SK-MEL-5 (cell line): ENCODE results near the gene ENPP4. TPM values are rescaled to one million over a fixed set of nuclear protein-coding genes. Genes with fewer than 3 reads are reported as not detected.
"Not testable (repeated sequence)": the region's sequence is repeated elsewhere in the genome, so short reads cannot be mapped to it uniquely, and the experiment has no call there.

Experiments
- DNase-seq: peaks from one replicate; pipeline ENCODE4 v3.0.0-alpha.2; 2016; ENCODE audit warnings: low read depth, low spot score
- in situ Hi-C: cut with HindIII; loops from 2 replicates; pipeline ENCODE4 v1.10.0; 2016; ENCODE audit warnings: low sequenced_read_pairs, high pct_unique_total_duplicates, low pct_unique_long_range_greater_than_20kb
- total RNA-seq: library from RNA; depleted of rRNA; stranded (reverse); fragments of >200 nt; shearing (Covaris generic); gene quantifications from 2 replicates; pipeline ENCODE4 v1.2.3, GENCODE V29; 2014

The ENPP4 gene
- total RNA-seq, 1 experiment from 2014 or later: 1.4 TPM

GRCh38 chr6:46119679-46120078, 10.1 kb upstream of the ENPP4 start:
- in situ Hi-C loops, DNase-seq: not testable (repeated sequence)

DNA sequence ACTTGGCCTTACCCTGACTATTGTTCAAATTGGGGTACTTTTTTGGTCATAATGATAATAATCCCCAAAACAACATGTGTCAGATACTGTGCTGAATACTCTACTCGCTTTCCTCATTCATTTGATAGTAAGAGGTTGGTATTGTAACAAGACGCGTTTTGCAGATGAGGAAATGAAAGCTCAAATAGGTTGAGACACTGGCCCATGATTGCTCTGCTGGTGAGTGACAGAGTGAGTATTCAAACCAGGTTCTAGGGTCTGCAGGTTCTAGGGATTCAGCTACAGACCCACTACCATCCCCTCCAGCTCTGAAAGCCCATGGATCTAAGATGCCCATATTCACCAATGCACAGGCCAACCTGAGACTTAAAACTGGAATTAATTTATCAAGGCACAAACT, 1.3 kb upstream of the ENPP4 start:
- no peak for DNase-seq
- in situ Hi-C loops: no loop called here

DNA sequence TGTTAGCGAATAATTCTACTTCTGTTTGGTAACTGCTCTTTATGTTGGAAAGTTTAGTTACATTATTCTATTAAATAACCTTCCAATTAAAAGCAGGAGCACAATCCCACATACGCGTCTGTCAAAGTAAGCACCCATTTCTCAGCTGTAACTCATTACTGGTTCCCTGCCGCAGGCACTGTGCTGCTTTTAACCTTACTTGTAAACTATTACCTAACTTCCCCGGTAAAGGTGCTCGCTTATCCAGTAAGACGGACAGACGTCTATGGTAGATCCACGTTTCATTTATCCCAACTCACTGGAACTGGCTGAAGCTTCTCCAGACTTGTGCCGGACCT, 529 bp upstream of the ENPP4 start:
- in situ Hi-C loops: no loop called here
- DNase-seq: no peak

GRCh38 chr6:46130666-46131065, 877 bp downstream of the ENPP4 start:
- in situ Hi-C loops: no loop called here
- DNase-seq: no peak

GRCh38 chr6:46131291-46131690, 1.5 kb downstream of the ENPP4 start:
- not testable (repeated sequence) for DNase-seq

GRCh38 chr6:46134216-46134615, 4.4 kb downstream of the ENPP4 start:
- in situ Hi-C loops: no loop called here
- no peak for DNase-seq

More at GRCh38 chr6:46131291-46131690, 1.5 kb downstream of the ENPP4 start:
- in situ Hi-C loops: not testable (repeated sequence)

- in situ Hi-C loops: no loop called here
- no peak for DNase-seq
Measured at GRCh38 chr6:46135176-46135575, 5.4 kb downstream of the ENPP4 start.

GRCh38 chr6:46136831-46137230, 7.0 kb downstream of the ENPP4 start:
- in situ Hi-C loops: no loop called here

GRCh38 chr6:46137387-46137786, 7.6 kb downstream of the ENPP4 start:
- in situ Hi-C loops: no loop called here
- DNase-seq: no peak

More at GRCh38 chr6:46136831-46137230, 7.0 kb downstream of the ENPP4 start:
- DNase-seq: no peak

- in situ Hi-C loops: no loop called here
Measured at GRCh38 chr6:46138281-46138680, 8.5 kb downstream of the ENPP4 start.

GRCh38 chr6:46144270-46144669, 14.5 kb downstream of the ENPP4 start:
- DNase-seq: no peak
- in situ Hi-C loops: no loop called here

More at GRCh38 chr6:46138281-46138680, 8.5 kb downstream of the ENPP4 start:
- no peak for DNase-seq

DNA sequence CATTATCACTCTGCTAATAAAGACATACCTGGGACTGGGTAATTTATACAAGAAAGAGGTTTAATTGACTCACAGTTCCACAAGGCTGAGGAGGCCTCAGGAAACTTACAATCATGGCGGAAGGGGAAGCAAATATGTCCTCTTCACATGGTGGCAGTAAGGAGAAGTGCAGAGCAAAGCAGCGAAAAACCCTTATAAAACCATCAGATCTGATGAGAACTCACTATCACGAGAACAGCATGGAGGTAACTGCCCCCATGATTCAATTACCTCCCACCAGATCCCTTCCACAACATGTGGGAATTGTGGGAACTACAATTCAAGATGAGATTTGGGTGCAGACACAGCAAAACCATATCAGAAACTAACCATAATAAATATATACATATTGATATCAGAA, 19.3 kb downstream of the ENPP4 start:
- in situ Hi-C loops, DNase-seq: not testable (repeated sequence)

DNA sequence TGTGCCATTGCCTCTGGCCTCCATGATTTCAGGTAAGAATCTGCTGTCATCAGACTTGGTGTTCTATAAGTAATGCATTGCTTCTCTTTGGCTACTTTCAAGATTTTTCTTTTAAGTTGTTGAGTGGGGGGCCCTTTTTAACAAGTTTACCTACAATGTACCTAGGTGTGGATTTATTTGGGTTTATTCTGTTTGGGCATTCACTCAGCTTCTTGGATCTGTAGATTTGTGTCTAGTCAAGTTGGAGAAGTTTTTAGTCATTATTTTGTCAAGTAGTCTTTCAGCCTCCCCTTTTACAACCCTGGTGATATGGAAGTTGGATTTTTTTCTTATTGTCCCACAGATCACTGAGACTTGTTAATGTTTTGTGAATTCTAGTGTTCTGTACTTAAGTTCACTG, 26.9 kb downstream of the ENPP4 start:
- in situ Hi-C loops: no loop called here
- DNase-seq: no peak

GRCh38 chr6:46159229-46159628, 29.4 kb downstream of the ENPP4 start:
- in situ Hi-C loops: no loop called here

DNA sequence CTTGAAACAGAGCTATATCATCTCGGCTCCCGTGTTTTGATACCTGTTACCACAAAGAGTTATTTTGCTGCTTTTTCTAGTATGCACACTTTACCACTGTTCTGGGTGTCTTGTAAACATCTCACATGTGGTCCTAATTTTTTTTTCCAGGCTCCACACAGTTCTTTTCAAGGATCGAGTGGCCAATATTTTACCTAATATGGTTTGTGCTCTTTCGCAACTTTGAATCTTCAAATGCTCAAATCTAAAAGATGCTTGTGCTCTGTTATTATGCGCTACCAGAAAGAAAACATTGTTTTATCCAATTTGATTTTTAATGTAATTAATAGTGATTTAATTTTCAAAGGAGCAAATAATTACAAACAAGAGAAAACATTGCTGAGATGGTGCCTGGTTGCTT, 30.3 kb downstream of the ENPP4 start:
- no peak for DNase-seq
- in situ Hi-C loops: no loop called here

More at GRCh38 chr6:46159229-46159628, 29.4 kb downstream of the ENPP4 start:
- DNase-seq: no peak

DNA sequence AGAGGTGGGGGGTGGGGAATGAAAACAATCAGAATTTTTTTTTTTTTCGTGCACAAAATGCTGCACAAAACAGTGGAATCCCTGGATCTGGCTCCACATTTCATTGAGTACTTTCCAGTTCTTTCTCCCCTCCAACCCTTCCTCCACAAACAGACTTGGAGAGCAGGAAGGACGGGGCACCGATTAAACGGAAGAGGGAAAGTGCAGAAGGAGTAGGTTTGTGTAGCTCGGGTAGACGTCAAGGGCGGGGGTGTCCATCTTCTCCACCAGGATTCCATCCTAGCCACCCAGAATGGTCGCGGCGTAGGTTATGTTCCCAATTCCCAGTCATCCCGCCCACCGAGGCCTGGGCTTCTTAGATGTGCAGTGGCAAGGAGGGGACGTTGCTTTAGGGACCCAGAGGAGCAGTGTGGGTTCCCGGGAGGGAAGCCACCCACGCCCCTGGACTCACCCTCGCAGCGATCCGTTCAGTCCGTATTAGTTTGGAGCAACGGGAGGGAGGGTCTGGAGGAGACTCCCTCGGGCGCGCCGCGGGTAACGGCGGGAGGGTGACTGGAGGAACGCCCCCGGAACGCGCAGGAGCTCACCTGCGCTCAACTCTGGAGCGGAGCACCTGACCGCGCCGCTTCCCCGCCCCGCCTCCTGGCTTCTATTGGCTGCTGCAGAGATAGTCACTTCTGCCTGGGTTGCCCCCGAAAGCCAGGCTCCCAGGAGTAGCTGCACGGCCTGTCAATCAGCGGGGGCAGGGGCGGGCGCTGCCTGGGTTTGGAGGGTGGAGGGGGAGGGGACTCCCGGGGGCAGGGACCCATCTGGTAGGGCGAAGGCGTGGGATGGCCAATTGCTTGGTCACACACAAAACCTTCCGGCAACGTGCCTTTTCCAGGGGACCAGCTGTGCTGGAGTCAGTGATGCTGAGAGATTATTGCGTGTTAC, 40.8 kb downstream of the ENPP4 start, which contains the start of gene ENPP5:
Gene ENPP5, minus strand, starts transcription at position 624 of the 933 bp plus-strand sequence. CDS start 2,718 bp downstream, outside the sequence.
- in situ Hi-C loops: no loop called here
- DNase-seq: peak; percentile 58

- no peak for DNase-seq
- in situ Hi-C loops: no loop called here
Measured at GRCh38 chr6:46172176-46172575, 42.4 kb downstream of the ENPP4 start.

DNA sequence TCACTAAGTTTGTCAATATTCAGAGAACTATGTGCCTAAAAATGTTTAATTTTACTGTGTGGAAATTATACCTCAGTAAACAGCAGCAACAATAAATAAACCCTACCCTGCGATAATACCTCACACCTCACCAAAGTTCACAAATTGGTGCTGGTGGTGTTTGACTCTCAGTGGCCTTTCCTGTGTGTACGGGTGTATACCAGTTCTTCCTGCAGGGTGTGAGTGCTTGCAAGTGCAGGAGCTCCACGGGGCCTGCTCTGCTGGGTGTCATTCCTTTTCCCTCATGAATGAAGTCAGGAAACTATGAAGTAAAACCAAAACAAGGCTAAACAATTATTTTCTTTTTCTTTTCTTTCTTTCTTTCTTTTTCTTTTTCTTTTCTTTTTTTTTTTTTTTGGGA, 45.1 kb downstream of the ENPP4 start:
- DNase-seq: no peak
- in situ Hi-C loops: no loop called here

- in situ Hi-C loops: no loop called here
- no peak for DNase-seq
Measured at GRCh38 chr6:46175446-46175845, 45.7 kb downstream of the ENPP4 start.
